ENCODE results near the gene ANK3.
A peak's percentile ranks its signal among the peaks of the same experiment; 100 is the strongest.

ANK3 gene

DNA sequence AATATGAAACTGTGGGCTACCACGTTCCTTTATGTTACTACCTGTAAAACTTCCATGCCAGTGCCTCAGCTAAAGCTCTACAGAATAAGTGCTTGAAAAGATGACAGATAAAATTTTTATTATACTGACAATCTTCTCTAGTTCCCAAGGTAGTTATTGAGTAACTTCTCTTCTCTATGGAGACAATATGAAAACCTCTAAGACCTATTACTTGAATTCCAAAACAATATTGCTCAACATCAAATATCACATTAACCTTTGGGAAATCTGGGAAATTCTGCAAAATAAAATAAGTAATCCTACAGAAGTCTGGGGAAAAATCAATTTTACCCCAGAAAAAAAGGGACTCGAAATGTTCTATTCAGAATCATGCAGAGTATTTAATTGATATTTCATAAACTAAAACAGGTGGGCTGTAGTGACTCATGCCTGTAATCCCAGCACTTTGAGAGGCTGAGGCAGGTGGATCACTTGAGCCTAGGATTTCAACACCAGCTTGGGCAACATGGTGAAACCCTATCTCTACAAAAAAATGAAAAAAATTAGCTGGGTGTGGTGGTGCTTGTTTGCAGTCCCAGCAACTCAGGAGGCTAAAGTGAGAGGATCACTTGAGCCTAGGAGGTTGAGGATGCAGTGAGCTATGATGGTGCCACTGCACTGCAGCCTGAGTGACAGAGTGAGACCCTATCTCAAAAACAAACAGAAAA is 23.8 kb upstream of the ANK3 start:
- no peak for DNase-seq

DNA sequence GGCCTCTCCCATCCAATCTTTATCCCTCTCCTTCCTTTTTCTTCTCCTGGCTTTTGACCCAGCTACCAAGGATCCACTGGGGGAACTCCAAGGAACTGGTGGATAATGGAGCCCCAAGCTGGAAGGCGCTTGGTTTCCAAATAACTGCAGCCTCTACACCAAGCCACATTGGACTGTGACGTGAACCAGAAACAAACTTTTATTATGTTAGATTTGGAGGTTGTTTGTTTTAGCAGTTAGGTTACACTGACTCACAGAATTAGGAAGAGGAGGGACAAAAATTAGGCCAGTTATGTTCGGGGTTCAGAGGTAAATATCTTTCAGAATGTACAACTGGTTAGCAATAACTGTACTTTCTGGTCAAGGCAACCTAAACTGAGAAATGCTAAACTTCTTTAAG is 21.3 kb upstream of the ANK3 start:
- DNase-seq = no peak

DNA sequence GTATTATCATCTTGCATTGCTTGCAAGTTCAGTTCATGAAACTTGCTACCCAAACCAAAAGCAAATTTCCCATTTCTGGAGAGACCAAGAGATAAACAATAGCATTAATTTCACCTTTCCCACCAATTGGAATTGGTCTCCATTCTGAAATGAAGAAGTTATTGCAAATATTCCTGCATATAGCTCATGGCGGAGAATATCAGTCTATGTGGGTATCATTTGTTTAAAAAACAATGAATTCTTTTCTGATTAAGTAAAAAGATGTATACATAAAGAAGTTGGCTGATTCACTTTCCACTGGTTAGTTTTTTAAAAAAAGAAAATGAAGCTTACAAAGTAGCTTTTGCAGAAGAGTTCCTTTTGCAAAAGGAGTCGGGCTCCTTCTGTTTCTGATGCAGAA is 19.5 kb upstream of the ANK3 start:
- DNase-seq = no peak

DNA sequence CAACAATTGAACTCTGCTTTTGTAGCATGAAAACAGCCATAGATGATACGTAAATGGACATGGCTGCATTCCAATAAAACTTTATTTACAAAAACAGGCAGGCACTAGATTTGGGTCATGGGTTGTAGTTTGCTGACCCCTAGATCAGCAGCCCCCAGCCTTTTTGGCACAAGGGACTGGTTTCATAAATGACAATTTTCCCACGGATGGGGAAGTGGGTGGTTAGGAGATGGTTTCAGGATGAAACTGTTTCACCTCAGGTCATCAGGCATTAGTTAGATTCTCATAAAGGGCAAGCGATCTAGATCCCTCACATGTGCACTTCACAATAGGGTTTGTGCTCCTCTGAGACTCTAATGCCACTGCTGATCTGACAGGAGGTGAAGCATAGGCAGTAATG is 16.5 kb upstream of the ANK3 start:
- no peak for DNase-seq

DNA sequence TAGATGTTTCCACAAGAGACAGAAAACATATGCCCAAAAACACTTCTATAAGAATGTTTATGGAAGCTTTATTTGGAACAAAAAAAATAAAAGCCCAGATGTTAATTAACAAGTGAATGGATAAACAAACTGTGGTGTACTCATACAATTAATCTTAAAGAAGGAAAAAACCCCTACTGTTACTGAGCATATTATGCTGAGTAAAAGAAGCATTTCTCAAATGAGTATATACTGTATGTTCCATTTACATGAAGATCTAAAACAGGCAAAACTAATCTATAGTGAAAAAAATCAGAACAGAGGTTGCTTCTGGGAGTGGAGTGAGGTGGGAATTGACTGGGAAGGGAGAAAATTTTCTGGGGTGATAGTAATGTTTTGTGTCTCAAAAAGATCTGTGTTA is 15.5 kb upstream of the ANK3 start:
- no peak for DNase-seq

DNA sequence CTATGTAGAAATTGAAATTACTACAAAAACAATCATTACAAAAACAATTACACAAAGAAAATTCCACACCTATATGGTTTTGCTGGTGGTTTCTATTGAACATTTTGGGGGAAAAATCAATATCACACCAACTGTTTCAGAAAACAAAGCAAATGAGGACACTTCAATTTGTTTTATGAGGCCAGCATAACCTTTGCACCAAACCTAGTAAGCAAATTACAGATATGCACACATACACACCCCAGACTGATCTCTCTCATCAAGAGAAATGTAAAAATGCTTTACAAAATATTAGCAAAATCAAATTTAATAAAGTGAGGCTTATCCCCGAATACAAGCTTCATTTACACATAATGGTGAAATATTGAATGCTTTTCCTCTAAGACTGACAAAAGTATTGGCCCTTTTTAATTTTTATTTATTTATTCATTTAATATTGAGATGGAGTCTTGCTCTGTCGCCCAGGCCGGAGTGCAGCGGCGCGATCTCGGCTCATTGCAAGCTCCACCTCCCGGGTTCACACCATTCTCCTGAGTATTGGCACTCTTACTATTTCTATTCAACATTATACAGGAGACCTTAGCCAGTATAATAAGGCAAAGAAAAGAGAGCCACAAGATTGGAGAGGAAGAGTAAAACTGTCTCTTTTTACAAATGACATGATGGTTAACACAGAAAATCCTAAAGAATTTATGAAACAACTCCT is 13.6 kb upstream of the ANK3 start:
- DNase-seq = no peak

DNA sequence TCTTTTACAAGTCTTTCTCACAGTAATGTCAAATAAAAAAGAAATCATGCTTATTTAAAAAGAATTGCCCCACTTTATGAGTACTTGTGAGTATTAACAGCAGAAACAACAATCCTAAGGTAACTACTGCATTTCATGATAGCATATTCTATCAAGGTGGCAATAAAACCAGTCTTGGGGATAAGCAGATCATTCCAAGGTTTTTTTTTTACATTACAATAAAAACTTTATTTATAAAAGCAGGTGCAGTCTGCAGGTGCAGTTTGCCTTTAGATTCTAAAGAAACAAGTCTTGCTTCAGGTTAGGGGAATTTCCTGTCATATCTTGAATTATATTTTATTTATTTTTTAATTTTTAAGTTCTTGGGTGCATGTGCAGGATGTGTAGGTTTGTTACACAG is 10.7 kb upstream of the ANK3 start:
- no peak for DNase-seq

DNA sequence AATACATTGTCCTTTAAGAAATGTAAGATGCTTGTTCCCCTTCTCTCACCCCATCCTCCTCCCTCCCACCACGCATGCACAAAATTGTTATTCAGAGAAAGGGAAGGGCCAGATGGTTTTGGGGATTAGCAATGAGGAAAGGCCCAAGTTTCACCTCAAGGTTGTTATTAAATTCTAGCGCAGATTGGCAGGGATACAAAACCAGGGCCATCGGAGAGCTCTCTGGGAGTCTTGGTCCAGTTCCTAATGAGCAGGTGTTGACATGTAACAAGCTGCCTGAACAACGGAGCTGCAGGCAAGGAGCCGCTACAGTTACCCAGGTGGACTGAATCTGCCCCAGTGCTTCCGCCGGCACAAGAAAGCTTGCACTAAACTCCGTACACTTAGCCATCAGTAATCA is 9.7 kb upstream of the ANK3 start:
- no peak for DNase-seq

DNA sequence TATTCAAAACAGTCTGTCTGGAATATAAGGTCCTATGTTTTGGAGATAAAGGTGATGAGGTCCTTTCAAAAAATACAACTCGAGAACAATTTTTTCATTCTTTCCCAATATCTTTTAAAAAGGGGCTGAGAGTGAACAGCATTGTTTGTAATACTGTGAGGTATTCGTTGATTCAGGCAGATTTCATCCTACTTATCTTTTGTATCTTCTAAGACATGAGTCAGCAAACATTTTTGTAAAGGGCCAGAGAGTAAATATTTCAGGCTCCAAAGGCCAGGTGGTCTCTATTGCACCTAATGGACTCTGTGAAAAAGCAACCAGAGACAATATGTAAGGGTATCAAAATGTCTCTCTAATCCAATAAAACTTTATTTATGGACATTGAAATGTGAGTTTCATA is 8.1 kb upstream of the ANK3 start:
- DNase-seq = no peak

DNA sequence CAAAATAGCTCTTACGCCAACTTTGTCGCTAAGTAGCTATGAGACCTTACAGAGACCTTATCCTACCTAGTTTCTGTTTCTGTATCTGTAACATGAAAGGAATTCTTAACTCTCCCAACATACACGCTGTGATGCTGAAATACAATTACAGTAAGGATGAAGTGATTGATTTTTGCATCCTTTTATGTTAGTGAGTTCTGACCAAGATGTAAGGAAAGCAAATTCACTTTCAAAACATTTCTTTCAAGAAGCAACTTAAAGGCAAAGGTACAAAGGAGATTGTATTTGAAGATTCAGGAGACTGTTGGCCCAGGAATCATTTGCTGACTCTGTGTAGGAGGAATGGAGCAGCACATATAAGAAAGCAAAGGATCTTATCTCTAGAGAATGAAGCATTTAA is 7.1 kb upstream of the ANK3 start:
- DNase-seq = no peak

DNA sequence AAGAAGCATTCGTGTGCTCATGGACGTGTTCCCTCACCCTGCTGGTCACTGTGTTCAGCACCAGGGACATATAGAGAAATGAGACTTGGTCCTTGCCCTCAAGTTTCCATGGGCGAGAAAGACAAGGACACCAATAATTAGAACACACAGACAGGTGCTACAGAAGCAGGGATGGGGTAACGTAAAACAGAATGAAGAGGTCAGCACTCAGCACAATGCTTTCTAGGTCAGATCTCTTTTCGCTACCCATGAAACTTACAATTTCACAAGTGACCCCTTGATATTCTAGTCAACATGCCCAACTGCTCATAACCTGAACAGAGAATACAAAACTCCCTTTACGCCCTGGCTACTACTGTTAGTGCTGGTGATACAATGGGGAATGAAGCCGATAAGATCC is 6.0 kb upstream of the ANK3 start:
- no peak for DNase-seq

DNA sequence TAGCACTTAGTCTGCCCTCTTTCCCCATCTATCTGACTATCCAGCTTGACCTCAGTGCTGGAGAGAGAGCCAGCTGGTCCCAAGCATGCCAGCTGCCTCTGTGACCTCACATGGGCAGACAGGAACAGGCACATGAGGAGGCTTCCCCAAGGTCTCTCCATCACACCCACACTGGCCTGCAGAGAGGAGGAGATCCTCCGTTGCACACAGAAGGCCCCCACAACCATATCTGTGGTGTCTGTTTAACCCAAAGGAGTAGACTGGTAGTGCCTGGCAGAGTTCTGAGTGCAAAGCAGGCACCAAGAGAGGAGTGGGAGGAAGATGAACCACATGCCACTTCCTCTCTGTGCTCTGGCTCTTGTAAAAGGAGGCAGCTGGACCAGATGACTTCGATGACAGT is 4.8 kb upstream of the ANK3 start:
- DNase-seq = peak; percentile 20

DNA sequence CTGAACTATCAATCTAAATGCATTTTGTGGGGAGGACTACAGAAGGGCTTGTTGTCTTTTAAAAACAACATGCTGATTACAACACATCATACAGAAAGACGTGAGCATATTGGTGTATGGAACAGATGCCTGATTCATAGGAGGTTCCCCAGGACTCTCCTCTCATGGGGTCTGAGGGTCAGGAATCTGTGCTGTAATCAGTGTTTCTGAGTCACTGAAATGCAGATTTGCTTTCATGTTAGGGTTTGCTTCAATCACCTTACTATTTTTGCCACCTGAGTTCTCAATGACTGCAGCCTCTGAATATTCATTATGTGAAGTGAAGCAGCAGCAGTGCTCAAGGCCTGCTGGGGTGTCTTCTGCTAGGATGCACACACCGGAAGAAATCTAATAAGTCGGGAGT is 550 bp upstream of the ANK3 start:
- no peak for DNase-seq

DNA sequence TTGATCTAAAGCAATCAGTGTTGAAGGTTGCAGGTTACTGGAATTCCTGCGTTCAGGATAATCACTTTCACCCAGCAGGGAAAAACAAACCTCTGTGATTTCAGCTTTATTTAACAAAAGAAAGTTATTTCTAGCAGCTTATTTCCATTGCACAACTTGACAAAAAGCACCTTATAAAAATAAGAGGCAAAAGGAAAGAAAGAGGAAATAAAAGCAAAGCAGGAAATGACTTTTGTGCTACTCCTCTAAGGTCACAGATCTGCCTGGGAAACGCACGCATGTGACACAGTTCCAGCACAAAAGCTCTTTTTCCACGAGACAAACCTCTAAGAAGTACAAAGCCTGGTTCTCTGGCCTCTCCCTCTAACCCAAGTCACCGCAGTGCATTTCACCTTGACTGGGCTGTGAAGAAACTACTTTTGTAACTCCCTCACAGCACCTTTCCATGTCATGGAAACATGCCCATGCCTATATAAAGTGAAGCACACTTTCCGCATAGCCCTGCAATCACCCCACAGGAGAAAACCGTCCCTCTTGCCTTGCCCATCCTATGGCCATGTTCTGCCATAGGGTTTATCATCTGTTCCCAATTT is 870 bp downstream of the ANK3 start:
- peak; percentile 9 for DNase-seq

DNA sequence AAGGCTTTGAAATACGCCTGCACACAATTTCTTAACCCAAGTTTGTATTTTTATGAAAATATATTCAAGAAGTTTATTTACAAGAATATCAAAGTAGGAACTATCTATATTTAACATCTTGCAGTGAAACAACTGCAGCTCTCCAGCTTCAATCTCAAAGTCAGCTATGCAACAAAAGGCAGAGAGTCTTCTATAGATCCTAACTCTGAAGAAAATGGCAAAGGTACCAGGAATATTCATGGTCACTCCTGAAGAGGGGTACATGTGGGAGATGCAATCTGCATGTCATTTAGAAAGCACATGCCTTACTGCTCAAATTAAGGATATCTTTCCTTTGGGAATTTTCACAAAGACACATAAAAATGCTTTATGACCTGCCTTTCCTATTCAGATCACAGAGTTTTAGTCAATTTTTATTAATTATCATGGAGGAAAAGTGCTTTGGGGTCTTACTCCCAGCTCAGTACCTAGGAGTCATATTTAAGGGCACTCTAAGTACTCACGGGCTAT is 1.5 kb downstream of the ANK3 start:
- DNase-seq = no peak

DNA sequence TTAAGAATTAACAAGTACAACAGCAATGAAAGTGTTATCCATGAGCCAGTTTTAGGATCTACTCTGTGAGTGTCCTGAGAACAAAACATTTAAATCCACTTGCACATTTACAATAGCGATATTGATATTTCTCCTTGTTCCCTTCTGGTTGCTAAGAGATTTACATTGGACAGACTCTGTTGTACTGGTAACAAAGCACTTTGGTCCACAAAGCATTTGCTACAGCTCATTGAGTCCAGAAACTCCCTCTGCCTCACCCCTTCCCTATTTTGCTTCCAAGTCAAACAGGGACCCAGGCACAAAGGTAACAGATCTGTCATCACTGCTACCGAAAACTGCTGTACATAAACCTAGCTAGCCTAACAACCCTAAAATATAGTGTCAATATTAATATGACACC is 2.1 kb downstream of the ANK3 start:
- no peak for DNase-seq

DNA sequence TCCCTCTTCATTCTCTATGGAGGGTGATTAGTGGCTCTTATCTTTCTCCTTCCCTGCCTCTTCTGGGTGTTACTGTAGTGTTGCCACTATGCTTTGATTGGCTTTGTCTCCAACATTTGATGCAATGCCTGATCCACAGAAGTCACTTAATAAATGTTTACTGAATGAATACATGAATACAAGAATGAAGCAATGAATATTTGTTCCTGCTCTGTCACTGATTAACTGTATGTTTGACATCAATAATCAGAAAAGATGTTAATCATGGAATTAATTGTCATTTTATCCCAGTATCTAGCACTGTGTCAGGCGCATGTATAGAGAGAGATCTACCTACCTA is 4.3 kb downstream of the ANK3 start:
- DNase-seq = no peak

DNA sequence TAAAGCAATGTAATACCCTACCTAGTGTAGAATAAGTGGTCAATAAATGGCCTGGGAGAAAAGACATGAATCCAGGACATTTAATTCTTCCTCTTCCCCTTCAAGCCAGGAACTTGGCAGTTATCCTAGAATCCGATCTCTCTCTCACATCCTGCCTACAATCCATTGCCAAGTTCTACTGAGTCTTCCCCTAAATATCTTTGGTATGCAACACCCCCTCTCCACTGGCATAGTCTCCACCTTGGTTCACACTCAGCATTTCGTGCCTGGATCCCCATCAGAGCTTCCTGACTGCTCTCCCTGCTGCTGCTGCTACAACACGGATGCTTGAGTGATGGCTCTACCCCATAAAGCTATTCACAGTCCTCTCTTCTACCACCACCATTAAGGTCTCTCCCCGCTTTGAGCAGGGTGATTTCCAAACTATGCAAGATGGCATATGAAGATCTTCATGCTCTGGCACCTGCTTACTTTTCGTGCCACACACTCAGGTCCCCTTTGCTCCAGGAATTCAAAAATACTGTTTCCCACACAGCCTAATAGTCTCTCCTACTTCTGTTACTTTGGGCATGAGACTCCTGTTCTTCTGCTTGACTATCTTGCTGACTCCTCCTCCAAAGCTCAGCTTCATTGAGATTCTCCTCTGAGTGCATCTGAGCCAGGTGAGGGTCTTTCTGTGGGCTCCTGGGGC is 4.8 kb downstream of the ANK3 start:
- no peak for DNase-seq

DNA sequence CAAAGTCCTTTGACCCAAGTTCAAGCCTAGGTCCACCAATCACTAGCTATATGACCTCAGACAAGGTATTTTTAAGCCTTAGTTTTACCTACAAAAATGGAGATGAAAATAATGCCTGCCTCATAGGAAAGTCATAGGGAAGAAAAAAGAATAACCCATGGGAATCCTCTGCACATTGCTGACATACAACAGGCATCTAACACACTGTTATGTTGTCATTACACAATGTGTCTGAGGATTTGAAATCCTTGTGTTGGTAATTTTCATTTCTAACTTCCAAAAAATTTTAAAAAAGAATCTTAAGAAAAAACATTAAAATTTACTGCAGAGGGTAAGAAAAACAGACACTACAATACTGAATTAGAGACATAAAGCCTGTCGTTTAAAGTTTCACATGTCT is 5.7 kb downstream of the ANK3 start:
- DNase-seq = no peak

DNA sequence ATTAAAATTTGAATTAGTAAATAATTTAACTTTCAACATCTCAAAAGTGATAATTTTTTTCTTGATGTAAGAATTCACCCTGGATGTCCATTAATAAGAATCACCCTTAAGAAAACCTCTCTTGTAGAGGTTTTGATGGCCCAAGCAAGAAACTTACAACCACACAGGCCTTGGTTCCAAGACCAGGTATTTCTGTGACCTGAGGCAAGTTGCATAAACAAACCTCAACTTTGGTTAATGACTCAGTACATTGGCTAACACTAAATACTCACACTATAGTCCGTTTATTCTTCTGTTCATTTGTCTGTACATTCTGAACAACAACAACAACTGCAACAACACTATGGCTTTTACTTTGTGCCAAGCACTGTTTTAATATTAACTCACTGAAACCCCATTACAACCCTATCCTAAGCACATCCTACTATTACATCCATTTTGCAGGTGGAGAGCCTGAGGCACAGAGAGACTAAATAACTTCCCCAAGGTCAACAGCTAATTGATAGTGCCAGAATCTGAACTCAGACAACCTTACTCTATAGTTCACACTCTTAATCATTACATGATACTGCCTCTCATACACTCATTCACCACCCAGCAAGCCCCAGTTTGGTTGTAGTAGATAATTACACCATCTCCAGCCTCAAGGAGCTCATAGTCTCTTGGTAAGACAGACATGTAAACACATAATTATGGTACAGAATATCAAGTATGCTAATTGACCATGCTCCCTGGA is 6.6 kb downstream of the ANK3 start:
- DNase-seq = no peak

DNA sequence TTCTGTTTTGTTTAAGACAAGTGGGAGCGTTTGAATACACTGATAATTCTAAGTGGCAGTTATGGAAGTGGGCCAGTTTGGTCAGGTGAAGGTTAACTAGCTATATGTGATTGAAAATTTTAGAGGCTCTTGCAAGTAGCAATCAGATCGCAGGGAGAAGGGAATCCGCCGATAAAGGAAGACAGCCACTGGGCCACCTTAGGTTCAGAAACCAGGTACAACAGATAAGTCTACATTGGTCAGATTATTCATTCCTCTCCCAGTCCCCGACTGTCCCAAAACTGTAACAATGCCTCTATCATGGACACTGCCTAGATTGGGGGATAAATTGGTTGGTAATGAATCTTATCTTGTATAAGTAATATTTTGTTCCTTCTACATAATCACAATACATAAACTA is 8.9 kb downstream of the ANK3 start:
- DNase-seq = no peak

DNA sequence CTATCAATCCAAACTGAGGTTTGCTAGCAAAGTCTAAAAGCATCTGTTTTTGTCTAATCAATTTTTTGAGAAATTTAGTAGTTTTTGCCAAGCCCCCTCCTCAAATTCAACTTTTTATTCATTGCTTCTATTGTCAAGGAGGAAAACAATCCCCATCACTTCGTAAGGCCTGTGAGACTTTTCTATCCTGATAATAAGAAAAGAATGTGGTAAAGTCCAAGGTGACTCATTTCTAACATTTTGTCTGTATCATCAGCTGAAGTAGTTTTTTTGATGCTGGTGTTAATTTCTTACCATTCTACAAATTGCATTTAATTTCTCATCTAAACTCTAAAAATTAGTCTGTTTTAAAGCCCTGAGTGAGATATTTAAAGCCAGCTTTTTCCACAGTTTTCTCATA is 11.7 kb downstream of the ANK3 start:
- no peak for DNase-seq

DNA sequence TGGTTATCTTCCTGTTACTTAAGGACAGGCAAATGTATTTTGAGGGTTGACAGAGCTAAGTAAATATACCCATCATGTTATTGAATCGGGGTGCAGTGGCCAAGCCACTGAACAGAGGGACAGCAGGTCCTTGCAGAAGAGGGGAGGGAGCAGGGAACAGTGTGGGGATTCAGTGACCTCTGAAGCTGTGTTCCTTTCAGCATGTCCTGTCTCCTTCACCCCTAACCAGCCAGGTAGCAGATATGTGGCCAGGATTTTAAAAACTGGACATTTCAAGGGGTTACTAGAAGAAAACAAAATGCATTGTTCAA is 12.7 kb downstream of the ANK3 start:
- no peak for DNase-seq

All from stimulated activated CD4-positive, alpha-beta T cell treated with anti-CD3 and anti-CD28 coated beads, Interleukin-1b, Interleukin-23, amount 100 ng/mL, for 48 hours (primary cell).